ENCODE measurements around the gene PFDN6. TPM values are rescaled to one million over a fixed set of nuclear protein-coding genes. Genes with fewer than 3 reads are reported as not detected.

Gene PFDN6
- total and polyA plus RNA-seq, 9 of the 15 experiments (the other 6 are each of a cell fraction or from before 2014, with no cell fraction given) = 6.8 to 475 (median 216) TPM

DNA sequence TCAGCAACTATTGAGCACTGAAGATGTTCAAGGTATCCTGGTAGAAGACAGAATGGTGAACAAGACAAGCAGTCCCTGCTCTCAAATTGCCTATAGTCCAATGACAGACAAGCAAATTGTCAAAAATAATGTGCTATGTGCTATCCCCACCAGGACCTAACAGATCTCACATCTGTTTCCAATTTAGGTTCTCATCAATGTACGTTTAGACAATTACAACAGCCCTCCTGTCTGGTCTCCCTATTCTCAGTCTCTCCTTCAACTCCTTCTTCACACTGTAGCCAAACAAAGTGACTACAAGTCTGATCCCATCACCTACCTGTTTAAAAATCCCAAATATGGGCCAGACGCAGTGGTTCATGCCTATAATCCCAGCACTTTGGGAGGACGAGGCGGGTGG lies 17.0 kb downstream of the PFDN6 start:
- CTCF ChIA-PET (ENCODE audit: low intra/inter-chr PET ratio) = no interaction called here
- Histone ChIP-seq H4K20me1 (replicated peaks; ENCODE audit: control insufficient read depth, insufficient read depth, low read length) (peaks cover 8% of the 10 kb centered on the region; the same call in 1 of the 2 replicates), H3K79me2 (ENCODE audit: control insufficient read depth, insufficient read depth, low read length) (peaks cover 17% of the 10 kb centered on the region)

More for the DNA sequence above, 17.0 kb downstream of the PFDN6 start:
- Histone ChIP-seq H3K27ac (ENCODE audit: extremely low read depth, low read depth, low read length) (no peak overlapping the region), H2AFZ (ENCODE audit: low read depth, low read length) (no peak overlapping the region), H3K27me3 (ENCODE audit: control insufficient read depth in 2 of 2, insufficient read depth in 2 of 2, low read length in 2 of 2) (no peaks in the 10 kb centered on the region), H3K9ac (ENCODE audit: insufficient read depth in 1 of 2, low read depth in 2 of 2, low read length in 2 of 2) (no peak overlapping the region), H3K36me3 (ENCODE audit: control insufficient read depth, insufficient read depth, low read length) (peaks cover 64% of the 10 kb centered on the region), H3K9me3 (replicated peaks; ENCODE audit: control insufficient read depth, insufficient read depth, low read depth, low read length) (no peaks in the 10 kb centered on the region), H3K4me2 (ENCODE audit: insufficient read depth, low read length) (no peak overlapping the region), H3K4me3 (no peak overlapping the region), H3K9me1 (ENCODE audit: control insufficient read depth, insufficient read depth, low read length) (no peaks in the 10 kb centered on the region), H3K4me1 (replicated peaks in 1 of 2; ENCODE audit: control insufficient read depth in 2 of 2, insufficient read depth in 2 of 2, low read length in 2 of 2) (peaks cover 0 to 12% of the 10 kb centered on the region in 2 experiments; a peak in 3 of 5 replicates)
- TF ChIP-seq, protein P1, sequence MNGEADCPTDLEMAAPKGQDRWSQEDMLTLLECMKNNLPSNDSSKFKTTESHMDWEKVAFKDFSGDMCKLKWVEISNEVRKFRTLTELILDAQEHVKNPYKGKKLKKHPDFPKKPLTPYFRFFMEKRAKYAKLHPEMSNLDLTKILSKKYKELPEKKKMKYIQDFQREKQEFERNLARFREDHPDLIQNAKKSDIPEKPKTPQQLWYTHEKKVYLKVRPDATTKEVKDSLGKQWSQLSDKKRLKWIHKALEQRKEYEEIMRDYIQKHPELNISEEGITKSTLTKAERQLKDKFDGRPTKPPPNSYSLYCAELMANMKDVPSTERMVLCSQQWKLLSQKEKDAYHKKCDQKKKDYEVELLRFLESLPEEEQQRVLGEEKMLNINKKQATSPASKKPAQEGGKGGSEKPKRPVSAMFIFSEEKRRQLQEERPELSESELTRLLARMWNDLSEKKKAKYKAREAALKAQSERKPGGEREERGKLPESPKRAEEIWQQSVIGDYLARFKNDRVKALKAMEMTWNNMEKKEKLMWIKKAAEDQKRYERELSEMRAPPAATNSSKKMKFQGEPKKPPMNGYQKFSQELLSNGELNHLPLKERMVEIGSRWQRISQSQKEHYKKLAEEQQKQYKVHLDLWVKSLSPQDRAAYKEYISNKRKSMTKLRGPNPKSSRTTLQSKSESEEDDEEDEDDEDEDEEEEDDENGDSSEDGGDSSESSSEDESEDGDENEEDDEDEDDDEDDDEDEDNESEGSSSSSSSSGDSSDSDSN (IDR thresholded peaks at IDR 0.05; ENCODE audit: borderline replicate concordance in 1 of 2, low read depth in 2 of 2, low read length in 2 of 2) = no peak
- TF ChIP-seq ZBTB1 (CRISPR knock-in tag; IDR thresholded peaks at IDR 0.05; ENCODE audit: borderline replicate concordance, low read depth) (no peak), CBX8 (IDR thresholded peaks at IDR 0.05; ENCODE audit: borderline replicate concordance, extremely low read depth, low read depth, low read length, poor library complexity, severe bottlenecking) (no peak)
- ATAC-seq = no peak
- BruUV-seq (replicated peaks) = no TSS peak
- POLR2A ChIA-PET = interaction anchor here (1.1 kb wide), 1 partner anchor 9 kb away, joined by 3 read pairs; no protein-coding TSS in a partner anchor
- 84% methylated on average over 4 of the region's 4 CpGs for WGBS (ENCODE audit: insufficient coverage, low coverage, missing lambda C conversion rate)
- intact Hi-C loops (cut with micrococcal nuclease) = no loop called here
- FAIRE-seq = no peak
- DNase-seq (ENCODE audit: extremely low read depth in 1 of 4, low spot score in 3 of 4) = no peak
- in situ Hi-C loops (cut with MboI) = no loop called here

All from K562 (cell line).